Kidney (tissue), 14 donors: Measurements from ENCODE around the gene TCP11L2. TPM values are rescaled to one million over a fixed set of nuclear protein-coding genes. Genes with fewer than 3 reads are reported as not detected.

Experiments
- DNase-seq, 5 donors: peaks; one replicate each; pipeline ENCODE4 v3.0.0-alpha.2; 2013 to 2020
- FAIRE-seq: peaks from 2 replicates; lab custom pipeline; 2012; peaks lifted over from hg19 to GRCh38; lab: Jason Lieb, UNC
- H3K27ac ChIP-seq, 2 donors: one replicate each; pipeline ENCODE4 v1.7.0; 2013; ENCODE audit warnings: low read depth in 2 of 2, low read length in 2 of 2, inconsistent platforms in 1 of 2
- H3K27me3 ChIP-seq: one replicate; pipeline ENCODE4 v1.7.1; 2013; ENCODE audit warnings: low read length, inconsistent platforms; ENCODE audit not compliant: control insufficient read depth, insufficient read depth
- H3K36me3 ChIP-seq, 3 donors: one replicate each; pipeline versions ENCODE4 v1.7.0 to v1.7.1; 2013; ENCODE audit warnings: low read length in 3 of 3, control low read depth in 1 of 3, inconsistent platforms in 1 of 3; ENCODE audit not compliant: insufficient read depth in 3 of 3, control insufficient read depth in 2 of 3
- H3K4me1 ChIP-seq, 3 donors: one replicate each; pipeline versions ENCODE4 v1.7.0 to v1.7.1; 2013; ENCODE audit warnings: low read length in 3 of 3, inconsistent platforms in 1 of 3, low read depth in 1 of 3; ENCODE audit not compliant: control insufficient read depth in 2 of 3, insufficient read depth in 2 of 3
- H3K4me3 ChIP-seq, 3 donors: one replicate each; pipeline versions ENCODE4 v1.7.0 to v1.8.1; 2013; ENCODE audit warnings: low read length in 3 of 3, control low read depth in 1 of 3, inconsistent platforms in 1 of 3
- H3K9ac ChIP-seq, 3 donors: one replicate each; pipeline versions ENCODE4 v1.7.0 to v1.7.1; 2013; ENCODE audit warnings: low read length in 3 of 3, control low read depth in 1 of 3, inconsistent platforms in 1 of 3
- H3K9me3 ChIP-seq, 3 donors: one replicate each; pipeline versions ENCODE4 v1.7.0 to v1.7.1; 2013; ENCODE audit warnings: low read length in 3 of 3, control low read depth in 1 of 3, inconsistent platforms in 1 of 3; ENCODE audit not compliant: control insufficient read depth in 2 of 3, insufficient read depth in 1 of 3
- intact Hi-C: fragments of 100-400 bp; cut with DNase I; formaldehyde crosslinking; loops from one replicate; pipeline ENCODE4 v1.11.1; 2022
- polyA plus RNA-seq: library from polyadenylated mRNA; stranded (reverse); fragments of 350-450 nt; fragmentation: Illumina TruSeq; extraction: RNeasy Lipid Tissue Mini Kit (QIAGEN cat#74804); gene quantifications from one replicate; pipeline ENCODE4 v1.2.3, GENCODE V29; 2014; ENCODE audit warnings: low read depth, low replicate concordance; ENCODE audit not compliant: insufficient read depth
- total RNA-seq: library from RNA; stranded (reverse); fragmentation: NEBNext Ultra II Directional; extraction: Animal tissue kit (Norgen Biotek cat#: 25700); gene quantifications from one replicate; pipeline ENCODE4 v1.2.1, GENCODE V29; 2021
- TF ChIP-seq, protein P1 (sequence below): IDR thresholded peaks from 3 replicates; pipeline ENCODE4 v1.5.1; 2012; ENCODE audit warnings: mild to moderate bottlenecking, moderate library complexity, borderline replicate concordance; ENCODE audit not compliant: insufficient read depth; ENCODE audit errors: extremely low read depth
- donor health status: control.
- donor health status: control.
- donor health status: control.
- donor health status: control.
- donor health status: control.
- donor health status: DM: yes; HTN: yes; CAD: no.
- donor health status: Normal renal cell carcinoma (clear cell type).

The TCP11L2 gene
- total and polyA plus RNA-seq, 2 donors from 2014 or later = 2.3 to 34.5 TPM

DNA sequence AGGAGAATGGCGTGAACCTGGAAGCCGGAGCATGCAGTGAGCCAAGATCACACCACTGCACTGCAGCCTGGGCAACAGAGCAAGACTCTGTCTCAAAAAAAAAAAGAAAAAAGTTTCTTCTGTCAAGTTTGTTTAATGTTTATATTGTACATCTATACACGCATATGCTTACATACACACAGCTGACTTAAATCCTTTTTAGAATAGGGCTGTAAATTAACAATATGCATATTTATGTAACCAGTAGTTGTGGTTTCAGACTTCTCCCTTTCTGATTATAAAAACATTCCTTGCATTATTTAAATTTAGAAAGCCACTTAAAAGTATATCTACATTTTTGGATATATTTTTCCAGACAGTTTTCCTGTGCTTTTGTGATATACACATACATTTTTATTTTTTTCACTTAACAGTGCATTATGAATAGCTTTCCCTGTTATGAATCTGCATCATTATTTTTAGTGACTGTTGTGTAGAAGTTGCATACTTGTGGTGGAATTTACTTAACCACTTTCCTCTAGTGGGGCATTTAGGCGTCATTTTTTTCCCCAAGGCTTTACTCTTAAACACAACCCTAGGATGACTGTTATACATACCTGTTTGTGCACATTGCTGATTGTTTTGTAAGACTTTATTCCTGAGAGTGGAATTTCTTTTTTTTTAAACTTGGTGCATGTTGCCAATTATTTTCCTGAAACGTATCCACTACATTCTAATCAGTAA lies 84.4 kb downstream of the TCP11L2 start:
- Histone ChIP-seq H3K27ac (no peak overlapping the region), H3K27me3 (no peaks in the 10 kb centered on the region), H3K9me3 (peaks cover 0 to 9% (median 0%) of the 10 kb centered on the region in 3 donors), H3K9ac (no peak overlapping the region), H3K4me1 (no peaks in the 10 kb centered on the region), H3K4me3 (no peak overlapping the region), H3K36me3 (peaks cover 0 to 8% (median 3%) of the 10 kb centered on the region in 3 donors)
- FAIRE-seq (no peak), DNase-seq (peak in 1 of 5 donors; percentile 52)
- TF ChIP-seq, protein P1, sequence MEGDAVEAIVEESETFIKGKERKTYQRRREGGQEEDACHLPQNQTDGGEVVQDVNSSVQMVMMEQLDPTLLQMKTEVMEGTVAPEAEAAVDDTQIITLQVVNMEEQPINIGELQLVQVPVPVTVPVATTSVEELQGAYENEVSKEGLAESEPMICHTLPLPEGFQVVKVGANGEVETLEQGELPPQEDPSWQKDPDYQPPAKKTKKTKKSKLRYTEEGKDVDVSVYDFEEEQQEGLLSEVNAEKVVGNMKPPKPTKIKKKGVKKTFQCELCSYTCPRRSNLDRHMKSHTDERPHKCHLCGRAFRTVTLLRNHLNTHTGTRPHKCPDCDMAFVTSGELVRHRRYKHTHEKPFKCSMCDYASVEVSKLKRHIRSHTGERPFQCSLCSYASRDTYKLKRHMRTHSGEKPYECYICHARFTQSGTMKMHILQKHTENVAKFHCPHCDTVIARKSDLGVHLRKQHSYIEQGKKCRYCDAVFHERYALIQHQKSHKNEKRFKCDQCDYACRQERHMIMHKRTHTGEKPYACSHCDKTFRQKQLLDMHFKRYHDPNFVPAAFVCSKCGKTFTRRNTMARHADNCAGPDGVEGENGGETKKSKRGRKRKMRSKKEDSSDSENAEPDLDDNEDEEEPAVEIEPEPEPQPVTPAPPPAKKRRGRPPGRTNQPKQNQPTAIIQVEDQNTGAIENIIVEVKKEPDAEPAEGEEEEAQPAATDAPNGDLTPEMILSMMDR = no peak
- intact Hi-C loops = loop anchor here (10.0 kb wide), 1 partner anchor 528 kb away; no protein-coding TSS in a partner anchor

DNA sequence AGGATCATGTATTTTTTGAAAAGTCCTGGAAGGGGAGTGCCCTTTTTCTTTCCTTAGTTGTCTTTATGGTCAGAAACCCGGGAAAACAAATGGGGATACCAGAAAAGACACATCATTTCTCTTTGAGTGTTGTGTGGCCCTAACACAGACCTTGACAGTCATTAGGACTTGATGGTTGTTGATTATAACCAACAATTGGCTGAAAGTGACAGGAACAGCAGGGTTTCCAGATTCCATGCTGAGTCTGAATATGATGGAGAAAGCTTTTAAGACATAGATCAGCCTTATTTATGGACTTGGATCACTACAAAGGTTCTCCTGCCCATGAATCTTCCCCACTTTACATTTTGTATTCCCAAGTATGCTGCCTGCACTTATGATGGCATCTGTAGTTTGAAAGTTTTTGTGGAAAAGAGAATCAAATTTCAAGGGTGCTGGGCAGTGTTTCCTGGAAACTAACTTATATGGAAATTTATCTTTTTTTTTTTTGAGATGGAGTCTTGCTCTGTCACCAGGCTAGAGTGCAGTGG lies 85.4 kb downstream of the TCP11L2 start:
- H3K27ac ChIP-seq = no peak overlapping the region
- no peaks in the 10 kb centered on the region for H3K27me3 ChIP-seq
- H3K9me3 ChIP-seq = no peaks in the 10 kb centered on the region
- no peak for FAIRE-seq
- DNase-seq = no peak
- no peak overlapping the region for H3K9ac ChIP-seq
- H3K4me3 ChIP-seq = no peak overlapping the region
- intact Hi-C loops = loop anchor here (10.0 kb wide), 1 partner anchor 527 kb away; no protein-coding TSS in a partner anchor
- TF ChIP-seq, protein P1 = no peak
- no peaks in the 10 kb centered on the region for H3K4me1 ChIP-seq
- peaks cover 0 to under 1% (median 0%) of the 10 kb centered on the region in 3 donors for H3K36me3 ChIP-seq

DNA sequence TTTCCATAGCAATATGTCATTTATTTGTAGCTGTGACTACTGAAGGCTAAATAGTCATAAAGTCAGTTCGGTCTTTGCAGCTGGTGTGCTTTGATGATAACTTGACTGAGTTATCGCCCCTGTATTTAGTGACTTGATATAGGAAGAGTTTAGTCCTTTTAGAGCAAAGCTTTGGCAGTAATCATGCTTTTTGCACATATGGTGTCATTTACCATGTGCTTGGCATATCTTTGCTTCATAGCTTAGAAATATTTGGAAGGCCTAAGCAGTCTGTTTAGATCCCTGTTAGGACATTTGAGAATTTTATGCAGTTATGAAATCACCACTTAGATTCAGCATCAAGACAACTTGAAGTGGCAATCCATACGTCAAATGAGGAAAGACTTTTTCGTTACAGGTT lies 86.6 kb downstream of the TCP11L2 start:
- Histone ChIP-seq H3K9me3 (no peaks in the 10 kb centered on the region), H3K4me3 (no peak overlapping the region), H3K27me3 (no peaks in the 10 kb centered on the region), H3K4me1 (no peaks in the 10 kb centered on the region), H3K36me3 (peaks cover 0 to 8% (median 0%) of the 10 kb centered on the region in 3 donors), H3K9ac (no peak overlapping the region), H3K27ac (no peak overlapping the region)
- TF ChIP-seq, protein P1 = no peak
- FAIRE-seq (no peak), DNase-seq (peak in 1 of 5 donors; percentile 50)
- intact Hi-C loops = loop anchor here (10.0 kb wide), 1 partner anchor 526 kb away; no protein-coding TSS in a partner anchor
